Panc1 (cell line): Measurements from ENCODE around the gene MTSS2. TPM values are rescaled to one million over a fixed set of nuclear protein-coding genes. Genes with fewer than 3 reads are reported as not detected.

Experiments
- ATAC-seq: fragments of 200-7000 bp; cut with Tn5 transposase; 2 replicates; pipeline ENCODE4 v1.9.1; 2020; ENCODE audit warnings: mild to moderate bottlenecking, moderate library complexity
- BruUV-seq: library from RNA; stranded (reverse); fragments of 400-500 nt; replicated peaks from 2 replicates; lab custom pipeline; 2021; lab: Mats Ljungman, UMichigan
- CTCF ChIA-PET: fragments of 300-600 bp; sonication (Branson Sonifier 250); formaldehyde crosslinking; loops from one replicate; lab custom pipeline; 2022; ENCODE audit warnings: antibody characterized with exemption; lab: Charles Lee
- POLR2A ChIA-PET: fragments of 300-600 bp; sonication (Branson Sonifier 250); formaldehyde crosslinking; loops from one replicate; lab custom pipeline; 2022; ENCODE audit warnings: antibody characterized with exemption; lab: Charles Lee
- DNase-seq: peaks from one replicate; pipeline ENCODE4 v3.0.0-alpha.2; 2010; ENCODE audit warnings: low read depth, low spot score
- H3K27ac ChIP-seq: 2 replicates; pipeline ENCODE4 v1.5.1; 2011; ENCODE audit warnings: mild to moderate bottlenecking, low read length, inconsistent platforms
- H3K27me3 ChIP-seq: fragments of 200-500 bp; sonication (Bioruptor generic); 2 replicates; pipeline ENCODE4 v1.6.0; 2014; ENCODE audit warnings: low read length, inconsistent platforms; ENCODE audit not compliant: control insufficient read depth, insufficient read depth
- H3K36me3 ChIP-seq: fragments of 200-500 bp; sonication (Bioruptor generic); 2 replicates; pipeline ENCODE4 v1.5.1; 2014; ENCODE audit warnings: inconsistent platforms, mild to moderate bottlenecking, low read length, moderate library complexity; ENCODE audit not compliant: control insufficient read depth, insufficient read depth
- H3K4me1 ChIP-seq: 2 replicates; pipeline ENCODE4 v1.5.1; 2011; ENCODE audit warnings: inconsistent platforms, mild to moderate bottlenecking, low read length, moderate library complexity; ENCODE audit not compliant: control insufficient read depth, insufficient read depth
- H3K4me3 ChIP-seq, 2 experiments: 2 replicates each; pipeline ENCODE4 v1.5.1; 2011 to 2012; ENCODE audit warnings: low read depth in 2 of 2, low read length in 2 of 2, mild to moderate bottlenecking in 2 of 2, inconsistent platforms in 1 of 2, moderate library complexity in 1 of 2
- H3K9me3 ChIP-seq: fragments of 200-500 bp; sonication (Bioruptor generic); 2 replicates; pipeline ENCODE4 v1.5.1; 2014; ENCODE audit warnings: low read depth, mild to moderate bottlenecking, inconsistent platforms, low read length, moderate library complexity; ENCODE audit not compliant: control insufficient read depth, insufficient read depth
- POLR2AphosphoS5 ChIP-seq: IDR thresholded peaks from 2 replicates; pipeline ENCODE4 v1.6.1; 2012; ENCODE audit warnings: mild to moderate bottlenecking, low read depth, low read length, moderate library complexity
- SIN3A ChIP-seq: IDR thresholded peaks from 2 replicates; pipeline ENCODE4 v1.6.1; 2012; ENCODE audit warnings: low read depth, mild to moderate bottlenecking, low read length, moderate library complexity, borderline replicate concordance; ENCODE audit not compliant: insufficient read depth
- TCF7L2 ChIP-seq: IDR thresholded peaks from 2 replicates; pipeline ENCODE4 v1.6.1; 2011; ENCODE audit warnings: mild to moderate bottlenecking, low read depth, low read length, inconsistent platforms
- in situ Hi-C: cut with HindIII; loops from 2 replicates; pipeline ENCODE4 v1.10.0; 2016; ENCODE audit warnings: low sequenced_read_pairs, low pct_unique_long_range_greater_than_20kb
- intact Hi-C: fragments of 100-400 bp; cut with micrococcal nuclease; formaldehyde crosslinking; loops from one replicate; pipeline ENCODE4 v1.10.0; 2022; ENCODE audit not compliant: unreplicated experiment
- total RNA-seq: library from RNA; stranded (reverse); gene quantifications from one replicate; pipeline ENCODE4 v1.2.1, GENCODE V29; 2021; ENCODE audit not compliant: unreplicated experiment
- TF ChIP-seq, protein P1 (sequence below), 2 experiments: IDR thresholded peaks; 2 replicates each; pipeline ENCODE4 v1.6.1; 2011 to 2012; ENCODE audit warnings: low read depth in 2 of 2, control low read depth in 1 of 2, low read length in 1 of 2, mild to moderate bottlenecking in 1 of 2, moderate library complexity in 1 of 2; ENCODE audit not compliant: insufficient read depth in 1 of 2
- TF ChIP-seq, protein P2 (sequence below): fragments of 450-650 bp; IDR thresholded peaks from 2 replicates; pipeline ENCODE4 v1.5.1; 2017; ENCODE audit warnings: mild to moderate bottlenecking

Gene MTSS2
- total RNA-seq, 1 experiment from 2014 or later: 55.7 TPM

DNA sequence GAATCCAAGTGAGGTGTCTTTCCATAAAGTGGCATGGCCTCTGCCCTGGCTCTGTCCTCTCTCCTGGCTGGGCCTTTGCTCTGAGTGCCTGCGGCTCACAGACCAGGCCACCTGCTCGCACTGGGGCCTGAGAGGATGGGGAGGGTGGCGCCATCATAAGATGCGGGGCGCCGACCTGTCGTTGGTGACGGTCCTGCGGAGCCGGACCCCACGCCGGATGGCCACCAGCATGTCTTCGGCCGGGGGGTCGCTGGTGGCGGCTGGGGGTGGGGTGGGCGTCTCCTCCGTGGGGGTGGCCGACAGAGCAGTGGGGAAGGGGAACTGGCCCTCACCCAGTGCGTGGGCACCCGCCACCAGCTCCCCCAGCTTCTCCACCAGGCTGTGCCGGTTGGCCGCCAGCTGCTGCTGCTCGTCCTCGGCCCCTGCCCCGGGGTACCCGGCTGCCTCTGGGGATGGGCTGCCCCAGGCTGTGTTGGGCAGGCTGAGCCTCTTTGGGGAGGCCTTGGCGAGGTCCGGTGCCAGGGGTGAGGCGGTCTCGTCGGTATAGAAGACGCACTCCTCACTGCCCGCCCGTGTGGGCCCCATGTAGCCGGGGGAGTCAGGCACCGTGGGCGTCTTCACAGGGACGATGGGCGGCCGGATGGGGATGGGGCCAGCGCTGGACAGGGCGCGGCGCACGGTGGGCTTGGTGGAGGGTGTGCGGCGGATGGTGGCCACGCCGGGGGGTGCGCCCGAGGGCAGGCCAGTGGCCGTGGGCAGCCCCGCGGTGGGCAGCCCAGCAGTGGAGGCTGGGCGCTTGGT lies 22.1 kb downstream of the MTSS2 start:
- H3K36me3 ChIP-seq: no peaks in the 10 kb centered on the region

DNA sequence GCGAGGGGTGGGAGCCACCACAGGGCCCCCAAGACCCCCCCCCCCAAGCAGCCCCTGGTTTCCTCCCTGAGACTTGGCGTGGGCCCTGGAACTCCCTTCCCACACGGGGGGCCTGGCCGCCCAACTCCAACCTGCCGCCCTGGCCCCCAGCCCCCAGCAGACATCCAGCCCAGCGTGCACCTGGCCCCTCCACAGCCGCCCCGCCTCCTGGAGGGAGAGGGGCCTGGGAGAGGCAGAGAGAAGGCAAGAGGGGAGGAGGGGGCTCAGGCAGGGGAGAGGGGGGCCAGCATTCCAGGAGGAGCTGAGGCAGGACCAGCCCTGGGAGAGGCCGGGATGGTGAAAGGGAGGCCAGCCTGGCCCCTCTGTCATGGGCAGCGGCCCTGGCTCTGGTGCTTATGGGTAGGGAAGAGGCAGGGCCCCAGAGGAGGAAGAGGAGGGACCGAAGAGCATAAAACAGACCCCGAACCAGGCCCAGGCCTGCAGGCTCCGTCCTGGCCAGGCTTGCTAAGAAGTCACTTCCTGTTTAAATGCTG lies 22.8 kb downstream of the MTSS2 start:
- no peaks in the 10 kb centered on the region for H3K36me3 ChIP-seq
- in situ Hi-C loops (no loop called here), intact Hi-C loops (no loop called here)
- CTCF ChIA-PET: interaction anchor here (1.5 kb wide), 1 partner anchor 108 kb away, joined by 3 read pairs; no protein-coding TSS in a partner anchor
- ATAC-seq (peak; percentile 20), DNase-seq (no peak)
- H3K27ac ChIP-seq: no peak overlapping the region
- BruUV-seq: no TSS peak
- TF ChIP-seq TCF7L2: no peak
- no peak for TF ChIP-seq SIN3A
- TF ChIP-seq, protein P1, sequence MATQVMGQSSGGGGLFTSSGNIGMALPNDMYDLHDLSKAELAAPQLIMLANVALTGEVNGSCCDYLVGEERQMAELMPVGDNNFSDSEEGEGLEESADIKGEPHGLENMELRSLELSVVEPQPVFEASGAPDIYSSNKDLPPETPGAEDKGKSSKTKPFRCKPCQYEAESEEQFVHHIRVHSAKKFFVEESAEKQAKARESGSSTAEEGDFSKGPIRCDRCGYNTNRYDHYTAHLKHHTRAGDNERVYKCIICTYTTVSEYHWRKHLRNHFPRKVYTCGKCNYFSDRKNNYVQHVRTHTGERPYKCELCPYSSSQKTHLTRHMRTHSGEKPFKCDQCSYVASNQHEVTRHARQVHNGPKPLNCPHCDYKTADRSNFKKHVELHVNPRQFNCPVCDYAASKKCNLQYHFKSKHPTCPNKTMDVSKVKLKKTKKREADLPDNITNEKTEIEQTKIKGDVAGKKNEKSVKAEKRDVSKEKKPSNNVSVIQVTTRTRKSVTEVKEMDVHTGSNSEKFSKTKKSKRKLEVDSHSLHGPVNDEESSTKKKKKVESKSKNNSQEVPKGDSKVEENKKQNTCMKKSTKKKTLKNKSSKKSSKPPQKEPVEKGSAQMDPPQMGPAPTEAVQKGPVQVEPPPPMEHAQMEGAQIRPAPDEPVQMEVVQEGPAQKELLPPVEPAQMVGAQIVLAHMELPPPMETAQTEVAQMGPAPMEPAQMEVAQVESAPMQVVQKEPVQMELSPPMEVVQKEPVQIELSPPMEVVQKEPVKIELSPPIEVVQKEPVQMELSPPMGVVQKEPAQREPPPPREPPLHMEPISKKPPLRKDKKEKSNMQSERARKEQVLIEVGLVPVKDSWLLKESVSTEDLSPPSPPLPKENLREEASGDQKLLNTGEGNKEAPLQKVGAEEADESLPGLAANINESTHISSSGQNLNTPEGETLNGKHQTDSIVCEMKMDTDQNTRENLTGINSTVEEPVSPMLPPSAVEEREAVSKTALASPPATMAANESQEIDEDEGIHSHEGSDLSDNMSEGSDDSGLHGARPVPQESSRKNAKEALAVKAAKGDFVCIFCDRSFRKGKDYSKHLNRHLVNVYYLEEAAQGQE (IDR thresholded peaks at IDR 0.05; ENCODE audit: insufficient read depth in 1 of 2, low read depth in 2 of 2, low read length in 1 of 2): no peak
- no peak for TF ChIP-seq POLR2AphosphoS5
- TF ChIP-seq, protein P2, sequence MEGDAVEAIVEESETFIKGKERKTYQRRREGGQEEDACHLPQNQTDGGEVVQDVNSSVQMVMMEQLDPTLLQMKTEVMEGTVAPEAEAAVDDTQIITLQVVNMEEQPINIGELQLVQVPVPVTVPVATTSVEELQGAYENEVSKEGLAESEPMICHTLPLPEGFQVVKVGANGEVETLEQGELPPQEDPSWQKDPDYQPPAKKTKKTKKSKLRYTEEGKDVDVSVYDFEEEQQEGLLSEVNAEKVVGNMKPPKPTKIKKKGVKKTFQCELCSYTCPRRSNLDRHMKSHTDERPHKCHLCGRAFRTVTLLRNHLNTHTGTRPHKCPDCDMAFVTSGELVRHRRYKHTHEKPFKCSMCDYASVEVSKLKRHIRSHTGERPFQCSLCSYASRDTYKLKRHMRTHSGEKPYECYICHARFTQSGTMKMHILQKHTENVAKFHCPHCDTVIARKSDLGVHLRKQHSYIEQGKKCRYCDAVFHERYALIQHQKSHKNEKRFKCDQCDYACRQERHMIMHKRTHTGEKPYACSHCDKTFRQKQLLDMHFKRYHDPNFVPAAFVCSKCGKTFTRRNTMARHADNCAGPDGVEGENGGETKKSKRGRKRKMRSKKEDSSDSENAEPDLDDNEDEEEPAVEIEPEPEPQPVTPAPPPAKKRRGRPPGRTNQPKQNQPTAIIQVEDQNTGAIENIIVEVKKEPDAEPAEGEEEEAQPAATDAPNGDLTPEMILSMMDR: no peak
- no peaks in the 10 kb centered on the region for H3K4me1 ChIP-seq
- H3K27me3 ChIP-seq: no peaks in the 10 kb centered on the region
- H3K4me3 ChIP-seq: no peak overlapping the region
- H3K9me3 ChIP-seq: no peaks in the 10 kb centered on the region
- POLR2A ChIA-PET: no interaction called here

More for the DNA sequence above, 22.1 kb downstream of the MTSS2 start:
- ChIA-PET POLR2A (no interaction called here), CTCF (no interaction called here)
- H3K27me3 ChIP-seq: no peaks in the 10 kb centered on the region
- intact Hi-C loops: no loop called here
- no TSS peak for BruUV-seq
- in situ Hi-C loops: no loop called here
- TF ChIP-seq, protein P2: no peak
- TF ChIP-seq, protein P1 (IDR thresholded peaks at IDR 0.05; ENCODE audit: insufficient read depth in 1 of 2, low read depth in 2 of 2, low read length in 1 of 2): no peak
- TF ChIP-seq SIN3A (no peak), TCF7L2 (no peak), POLR2AphosphoS5 (no peak)
- H3K27ac ChIP-seq: no peak overlapping the region
- no peaks in the 10 kb centered on the region for H3K4me1 ChIP-seq
- no peak overlapping the region for H3K4me3 ChIP-seq
- H3K9me3 ChIP-seq: no peaks in the 10 kb centered on the region
- peak; percentile 23 for ATAC-seq
- DNase-seq: no peak
